GM12878 (cell line): ENCODE data around the gene ZFAND2B. TPM values are rescaled to one million over a fixed set of nuclear protein-coding genes. Genes with fewer than 3 reads are reported as not detected.

Source experiments
- BMI1 ChIP-seq: fragments of 450-650 bp; IDR thresholded peaks from 2 replicates; pipeline ENCODE4 v1.6.1; 2016; ENCODE audit warnings: mild to moderate bottlenecking, moderate library complexity, borderline replicate concordance
- CBX3 ChIP-seq: fragments of 200-600 bp; sonication (generic); IDR thresholded peaks from 2 replicates; pipeline ENCODE4 v1.6.1; 2016; ENCODE audit warnings: low read depth, borderline replicate concordance
- CBX5 ChIP-seq: sonication (generic); IDR thresholded peaks from 2 replicates; pipeline ENCODE4 v1.6.1; 2016; ENCODE audit warnings: low read depth, moderate library complexity, mild to moderate bottlenecking, inconsistent platforms
- CREB1 ChIP-seq: IDR thresholded peaks from 2 replicates; pipeline ENCODE4 v1.6.1; 2012; ENCODE audit warnings: low read depth, mild to moderate bottlenecking, inconsistent platforms
- FOXM1 ChIP-seq: IDR thresholded peaks from 2 replicates; pipeline ENCODE4 v1.6.1; 2012; ENCODE audit warnings: low read depth, mild to moderate bottlenecking, inconsistent platforms, low read length, moderate library complexity
- HCFC1 ChIP-seq: fragments of 150-350 bp; IDR thresholded peaks from 2 replicates; pipeline ENCODE4 v1.6.1; 2014; ENCODE audit warnings: low read length
- JUND ChIP-seq: IDR thresholded peaks from 2 replicates; pipeline ENCODE4 v1.6.1; 2012; ENCODE audit warnings: low read depth, mild to moderate bottlenecking, low read length, improper control_type of control experiment, moderate library complexity
- MXI1 ChIP-seq: fragments of 150-350 bp; IDR thresholded peaks from 2 replicates; pipeline ENCODE4 v1.6.1; 2011; ENCODE audit warnings: low read depth, mild to moderate bottlenecking, inconsistent platforms, low read length, improper control_type of control experiment
- MYC ChIP-seq: IDR thresholded peaks from 2 replicates; pipeline ENCODE4 v1.6.1; 2011; ENCODE audit warnings: mild to moderate bottlenecking, low read length, moderate library complexity, inconsistent platforms; ENCODE audit not compliant: insufficient read depth, insufficient replicate concordance, insufficient read length, severe bottlenecking
- RAD51 ChIP-seq: fragments of 450-650 bp; IDR thresholded peaks from 2 replicates; pipeline ENCODE4 v1.6.1; 2016; ENCODE audit warnings: moderate library complexity, mild to moderate bottlenecking, inconsistent platforms
- REST ChIP-seq: IDR thresholded peaks from 2 replicates; pipeline ENCODE4 v1.6.1; 2012; ENCODE audit warnings: mild to moderate bottlenecking, low read depth, low read length
- SREBF1 ChIP-seq: IDR thresholded peaks from 2 replicates; pipeline ENCODE4 v1.6.1; 2012; ENCODE audit warnings: mild to moderate bottlenecking, low read length
- TARDBP ChIP-seq: IDR thresholded peaks from 2 replicates; pipeline ENCODE4 v1.6.1; 2016; ENCODE audit warnings: borderline replicate concordance
- USF2 ChIP-seq: IDR thresholded peaks from 2 replicates; pipeline ENCODE4 v1.6.1; 2011; ENCODE audit warnings: low read depth, low read length, improper control_type of control experiment, borderline replicate concordance
- YY1 ChIP-seq: IDR thresholded peaks from 2 replicates; pipeline ENCODE4 v1.6.1; 2011; ENCODE audit warnings: low read depth, mild to moderate bottlenecking, low read length
- ZZZ3 ChIP-seq: IDR thresholded peaks from 2 replicates; pipeline ENCODE4 v1.6.1; 2011; ENCODE audit warnings: low read depth; ENCODE audit not compliant: control insufficient read depth, insufficient read length
- polyA plus RNA-seq, 11 experiments: library from polyadenylated mRNA; depleted of rRNA in 4 of 11; unstranded in 6 of 11; stranded (reverse) in 5 of 11; fragments of >200 nt; fragmentation: Nextera tagmentation in 4 of 11; fragmentation: Illumina TruSeq in 1 of 11; extraction: Ambion mirVana in 4 of 11; extraction: Trizol in 1 of 11; gene quantifications; 1 replicate in 1 of 11; 2 replicates in 10 of 11; pipeline versions ENCODE4 v1.2.1 to v1.2.3, GENCODE V29; 2011 to 2016; ENCODE audit warnings: inconsistent platforms in 2 of 11, missing spikeins in 2 of 11, low read depth in 1 of 11
- total RNA-seq, 4 experiments: library from RNA; depleted of rRNA in 3 of 4; stranded (reverse); fragments of >200 nt in 3 of 4; fragmentation: Illumina TruSeq in 1 of 4; extraction: Trizol in 1 of 4; gene quantifications; 2 replicates each; pipeline versions ENCODE4 v1.2.1 to v1.2.3, GENCODE V29; 2013 to 2021
- TF ChIP-seq, protein P1 (sequence below): fragments of 450-650 bp; IDR thresholded peaks from 2 replicates; pipeline ENCODE4 v1.6.1; 2017; ENCODE audit warnings: borderline replicate concordance
- TF ChIP-seq, protein P2 (sequence below): fragments of 150-350 bp; IDR thresholded peaks from 2 replicates; pipeline ENCODE4 v1.6.1; 2014; ENCODE audit warnings: mild to moderate bottlenecking, low read depth, low read length
- TF ChIP-seq, protein P3 (sequence below): fragments of 450-650 bp; formaldehyde crosslinking; IDR thresholded peaks from 2 replicates; pipeline ENCODE4 v1.5.0; 2022; ENCODE audit warnings: mild to moderate bottlenecking, missing genetic modification characterization

Gene ZFAND2B
- total and polyA plus RNA-seq, 10 of the 15 experiments (the other 5 are each of a cell fraction or from before 2014, with no cell fraction given): 5.4 to 28.1 (median 22.4) TPM

DNA sequence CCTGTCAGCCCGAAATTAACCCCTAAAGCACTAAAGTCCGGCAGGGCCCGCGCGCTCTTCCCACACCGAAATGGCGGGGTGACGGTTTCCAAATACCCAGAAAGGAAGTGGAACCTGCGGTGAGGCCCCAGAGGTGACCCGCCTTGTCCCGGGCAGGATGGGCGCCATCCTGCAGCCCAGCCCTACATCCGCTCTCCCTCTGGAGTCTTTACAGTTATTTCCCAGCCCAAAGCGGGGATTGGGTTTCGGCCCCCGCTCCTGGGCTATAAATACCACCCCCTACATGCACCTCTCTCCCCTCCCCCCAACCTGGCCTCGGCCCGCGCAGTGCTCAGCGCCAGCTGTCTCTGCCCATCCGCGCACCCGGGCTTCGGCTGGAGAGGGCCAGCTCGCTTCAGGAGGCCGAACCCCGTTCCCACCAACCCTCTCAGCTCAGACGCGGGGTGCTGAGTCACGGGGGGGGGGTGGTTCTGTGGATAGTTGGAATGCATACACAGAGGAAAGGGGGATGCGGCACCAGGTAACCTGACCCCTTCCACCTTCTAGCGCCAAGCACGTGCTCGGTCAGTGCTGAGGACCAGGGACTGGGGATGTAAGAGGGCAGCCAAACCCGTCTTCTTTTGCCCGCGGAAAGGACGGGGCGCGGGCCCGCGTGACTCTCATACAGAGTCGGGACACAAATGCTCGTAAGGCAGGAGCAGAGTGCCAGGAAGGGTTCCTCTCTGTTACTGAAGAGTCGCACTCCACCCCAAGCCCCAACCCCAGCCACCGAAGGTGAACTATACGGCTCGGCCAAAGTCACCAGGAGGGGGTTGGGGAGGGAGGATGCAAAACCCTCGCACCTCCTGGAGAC lies 46.5 kb downstream of the ZFAND2B start, which contains the start of gene TUBA4B (continued):
- TF ChIP-seq USF2 (no peak), CBX3 (no peak), MXI1 (peak; percentile 54; the same call in 1 of the 2 replicates), FOXM1 (no peak), YY1 (peak; percentile 82), JUND (no peak), REST (no peak), CREB1 (peak; percentile 37; the same call in 1 of the 2 replicates), BMI1 (no peak), TARDBP (no peak), RAD51 (no peak), CBX5 (no peak), SREBF1 (no peak), ZZZ3 (no peak), HCFC1 (no peak), MYC (peak; percentile 57)
- TF ChIP-seq, protein P1, sequence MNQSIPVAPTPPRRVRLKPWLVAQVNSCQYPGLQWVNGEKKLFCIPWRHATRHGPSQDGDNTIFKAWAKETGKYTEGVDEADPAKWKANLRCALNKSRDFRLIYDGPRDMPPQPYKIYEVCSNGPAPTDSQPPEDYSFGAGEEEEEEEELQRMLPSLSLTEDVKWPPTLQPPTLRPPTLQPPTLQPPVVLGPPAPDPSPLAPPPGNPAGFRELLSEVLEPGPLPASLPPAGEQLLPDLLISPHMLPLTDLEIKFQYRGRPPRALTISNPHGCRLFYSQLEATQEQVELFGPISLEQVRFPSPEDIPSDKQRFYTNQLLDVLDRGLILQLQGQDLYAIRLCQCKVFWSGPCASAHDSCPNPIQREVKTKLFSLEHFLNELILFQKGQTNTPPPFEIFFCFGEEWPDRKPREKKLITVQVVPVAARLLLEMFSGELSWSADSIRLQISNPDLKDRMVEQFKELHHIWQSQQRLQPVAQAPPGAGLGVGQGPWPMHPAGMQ: 0 out of 2 replicates have a peak, but pooled peaks have one; percentile 12
- TF ChIP-seq, protein P2, sequence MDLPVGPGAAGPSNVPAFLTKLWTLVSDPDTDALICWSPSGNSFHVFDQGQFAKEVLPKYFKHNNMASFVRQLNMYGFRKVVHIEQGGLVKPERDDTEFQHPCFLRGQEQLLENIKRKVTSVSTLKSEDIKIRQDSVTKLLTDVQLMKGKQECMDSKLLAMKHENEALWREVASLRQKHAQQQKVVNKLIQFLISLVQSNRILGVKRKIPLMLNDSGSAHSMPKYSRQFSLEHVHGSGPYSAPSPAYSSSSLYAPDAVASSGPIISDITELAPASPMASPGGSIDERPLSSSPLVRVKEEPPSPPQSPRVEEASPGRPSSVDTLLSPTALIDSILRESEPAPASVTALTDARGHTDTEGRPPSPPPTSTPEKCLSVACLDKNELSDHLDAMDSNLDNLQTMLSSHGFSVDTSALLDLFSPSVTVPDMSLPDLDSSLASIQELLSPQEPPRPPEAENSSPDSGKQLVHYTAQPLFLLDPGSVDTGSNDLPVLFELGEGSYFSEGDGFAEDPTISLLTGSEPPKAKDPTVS: no peak
- TF ChIP-seq, protein P3, sequence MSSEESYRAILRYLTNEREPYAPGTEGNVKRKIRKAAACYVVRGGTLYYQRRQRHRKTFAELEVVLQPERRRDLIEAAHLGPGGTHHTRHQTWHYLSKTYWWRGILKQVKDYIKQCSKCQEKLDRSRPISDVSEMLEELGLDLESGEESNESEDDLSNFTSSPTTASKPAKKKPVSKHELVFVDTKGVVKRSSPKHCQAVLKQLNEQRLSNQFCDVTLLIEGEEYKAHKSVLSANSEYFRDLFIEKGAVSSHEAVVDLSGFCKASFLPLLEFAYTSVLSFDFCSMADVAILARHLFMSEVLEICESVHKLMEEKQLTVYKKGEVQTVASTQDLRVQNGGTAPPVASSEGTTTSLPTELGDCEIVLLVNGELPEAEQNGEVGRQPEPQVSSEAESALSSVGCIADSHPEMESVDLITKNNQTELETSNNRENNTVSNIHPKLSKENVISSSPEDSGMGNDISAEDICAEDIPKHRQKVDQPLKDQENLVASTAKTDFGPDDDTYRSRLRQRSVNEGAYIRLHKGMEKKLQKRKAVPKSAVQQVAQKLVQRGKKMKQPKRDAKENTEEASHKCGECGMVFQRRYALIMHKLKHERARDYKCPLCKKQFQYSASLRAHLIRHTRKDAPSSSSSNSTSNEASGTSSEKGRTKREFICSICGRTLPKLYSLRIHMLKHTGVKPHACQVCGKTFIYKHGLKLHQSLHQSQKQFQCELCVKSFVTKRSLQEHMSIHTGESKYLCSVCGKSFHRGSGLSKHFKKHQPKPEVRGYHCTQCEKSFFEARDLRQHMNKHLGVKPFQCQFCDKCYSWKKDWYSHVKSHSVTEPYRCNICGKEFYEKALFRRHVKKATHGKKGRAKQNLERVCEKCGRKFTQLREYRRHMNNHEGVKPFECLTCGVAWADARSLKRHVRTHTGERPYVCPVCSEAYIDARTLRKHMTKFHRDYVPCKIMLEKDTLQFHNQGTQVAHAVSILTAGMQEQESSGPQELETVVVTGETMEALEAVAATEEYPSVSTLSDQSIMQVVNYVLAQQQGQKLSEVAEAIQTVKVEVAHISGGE (CRISPR knock-in tag): no peak
